IMR-90 (cell line): ENCODE results near the gene VSNL1. TPM values are rescaled to one million over a fixed set of nuclear protein-coding genes. Genes with fewer than 3 reads are reported as not detected.
"Not testable (repeated sequence)": the region's sequence is repeated elsewhere in the genome, so short reads cannot be mapped to it uniquely, and the experiment has no call there.

Source experiments
- ATAC-seq: fragments of 200-7000 bp; cut with Tn5 transposase; 2 replicates; pipeline ENCODE4 v1.9.1; 2020; ENCODE audit warnings: low read depth, mild to moderate bottlenecking, moderate library complexity
- BruUV-seq: library from RNA; stranded (reverse); fragments of 400-500 nt; replicated peaks from 2 replicates; lab custom pipeline; 2021; lab: Mats Ljungman, UMichigan
- CTCF ChIA-PET: fragments of 300-600 bp; formaldehyde crosslinking; extraction: SDS; loops from one replicate; lab custom pipeline; 2021; ENCODE audit warnings: antibody characterized with exemption; lab: Yijun Ruan, JAX
- POLR2A ChIA-PET: fragments of 300-600 bp; sonication (Branson Sonifier 250); formaldehyde crosslinking; loops from one replicate; lab custom pipeline; 2022; ENCODE audit warnings: antibody characterized with exemption; ENCODE audit not compliant: unreplicated experiment; lab: Charles Lee
- DNase-seq: peaks from one replicate; pipeline ENCODE4 v3.0.0; 2013
- H2AFZ ChIP-seq: replicated peaks from 2 replicates; pipeline ENCODE3; 2013; ENCODE audit warnings: low read length, mild to moderate bottlenecking; ENCODE audit not compliant: poor library complexity
- H2AK5ac ChIP-seq: 2 replicates; pipeline ENCODE4 v1.6.1; 2013; ENCODE audit warnings: low read depth, low read length, inconsistent platforms
- H2AK9ac ChIP-seq: replicated peaks from 2 replicates; pipeline ENCODE3; 2013; ENCODE audit warnings: mild to moderate bottlenecking, low read depth, low read length, moderate library complexity; ENCODE audit not compliant: poor library complexity
- H2BK120ac ChIP-seq: 2 replicates; pipeline ENCODE4 v1.6.1; 2013; ENCODE audit warnings: low read depth, low read length, inconsistent platforms
- H2BK15ac ChIP-seq: 3 replicates; pipeline ENCODE4 v1.6.1; 2013; ENCODE audit warnings: low read depth, low read length, inconsistent platforms
- H2BK20ac ChIP-seq: 2 replicates; pipeline ENCODE4 v1.6.1; 2013; ENCODE audit warnings: low read depth, mild to moderate bottlenecking, inconsistent platforms, low read length, moderate library complexity
- H2BK5ac ChIP-seq: 2 replicates; pipeline ENCODE4 v1.6.1; 2013; ENCODE audit warnings: mild to moderate bottlenecking, low read depth, low read length, inconsistent platforms; ENCODE audit not compliant: poor library complexity, severe bottlenecking
- H3K14ac ChIP-seq: replicated peaks from 2 replicates; pipeline ENCODE4 v1.6.1; 2013; ENCODE audit warnings: low read depth, low read length, inconsistent platforms
- H3K18ac ChIP-seq: 2 replicates; pipeline ENCODE4 v1.6.1; 2013; ENCODE audit warnings: low read depth, low read length, control low read depth
- H3K23ac ChIP-seq: 2 replicates; pipeline ENCODE4 v1.6.1; 2013; ENCODE audit warnings: low read depth, low read length, inconsistent platforms
- H3K27ac ChIP-seq: 2 replicates; pipeline ENCODE4 v1.5.1; 2013; ENCODE audit warnings: mild to moderate bottlenecking, control low read depth, low read length; ENCODE audit not compliant: insufficient read depth
- H3K27me3 ChIP-seq: 2 replicates; pipeline ENCODE4 v1.6.1; 2013; ENCODE audit warnings: low read length; ENCODE audit not compliant: control insufficient read depth, insufficient read depth
- H3K36me3 ChIP-seq: 2 replicates; pipeline ENCODE4 v1.6.1; 2013; ENCODE audit warnings: low read length, mixed read lengths; ENCODE audit not compliant: control insufficient read depth, insufficient read depth
- H3K4ac ChIP-seq: 2 replicates; pipeline ENCODE4 v1.6.1; 2013; ENCODE audit warnings: low read depth, low read length, inconsistent platforms
- H3K4me1 ChIP-seq: 2 replicates; pipeline ENCODE4 v1.6.1; 2013; ENCODE audit warnings: low read length, mixed read lengths; ENCODE audit not compliant: control insufficient read depth, insufficient read depth
- H3K4me2 ChIP-seq: 2 replicates; pipeline ENCODE4 v1.6.1; 2013; ENCODE audit warnings: low read depth, mild to moderate bottlenecking, control low read depth, low read length, moderate library complexity
- H3K4me3 ChIP-seq: 2 replicates; pipeline ENCODE4 v1.5.1; 2013; ENCODE audit warnings: low read depth, mild to moderate bottlenecking, control low read depth, low read length, moderate library complexity; ENCODE audit not compliant: insufficient read depth
- H3K56ac ChIP-seq: 2 replicates; pipeline ENCODE4 v1.6.1; 2013; ENCODE audit warnings: low read length, inconsistent platforms; ENCODE audit not compliant: insufficient read depth; ENCODE audit errors: extremely low read depth
- H3K79me1 ChIP-seq, 2 experiments: 2 replicates each; pipeline ENCODE4 v1.6.1; 2013; ENCODE audit warnings: low read length in 2 of 2, inconsistent platforms in 1 of 2, low read depth in 1 of 2
- H3K9ac ChIP-seq: 2 replicates; pipeline ENCODE4 v1.6.1; 2013; ENCODE audit warnings: low read depth, low read length, control low read depth
- H3K9me1 ChIP-seq: 2 replicates; pipeline ENCODE4 v1.6.1; 2013; ENCODE audit warnings: low read length, inconsistent platforms; ENCODE audit not compliant: insufficient read depth
- H3K9me3 ChIP-seq: 2 replicates; pipeline ENCODE4 v1.6.1; 2013; ENCODE audit warnings: low read length; ENCODE audit not compliant: control insufficient read depth, insufficient read depth
- H4K20me1 ChIP-seq: 2 replicates; pipeline ENCODE4 v1.6.1; 2013; ENCODE audit warnings: low read length, inconsistent platforms; ENCODE audit not compliant: insufficient read depth
- H4K5ac ChIP-seq: 2 replicates; pipeline ENCODE4 v1.6.1; 2013; ENCODE audit warnings: mild to moderate bottlenecking, low read depth, low read length, control low read depth
- H4K8ac ChIP-seq, 2 experiments: 2 replicates each; pipeline ENCODE4 v1.6.1; 2013; ENCODE audit warnings: low read depth in 2 of 2, low read length in 2 of 2, control low read depth in 1 of 2, inconsistent platforms in 1 of 2
- H4K91ac ChIP-seq: 2 replicates; pipeline ENCODE4 v1.6.1; 2013; ENCODE audit warnings: low read depth, low read length, inconsistent platforms; ENCODE audit not compliant: insufficient read depth
- BHLHE40 ChIP-seq: fragments of 150-350 bp; IDR thresholded peaks from 2 replicates; pipeline ENCODE4 v1.6.1; 2016; ENCODE audit warnings: mild to moderate bottlenecking, low read depth, low read length
- CHD1 ChIP-seq: IDR thresholded peaks from 2 replicates; pipeline ENCODE4 v1.6.1; 2012; ENCODE audit warnings: low read depth, low read length, improper control_type of control experiment
- CTCF ChIP-seq: conservative IDR thresholded peaks from 2 replicates; pipeline ENCODE4 v1.5.1; 2012; ENCODE audit warnings: mild to moderate bottlenecking, low read depth, low read length, improper control_type of control experiment
- MXI1 ChIP-seq: IDR thresholded peaks from 2 replicates; pipeline ENCODE4 v1.6.1; 2012; ENCODE audit warnings: low read depth, mild to moderate bottlenecking, low read length, moderate library complexity, borderline replicate concordance
- POLR2A ChIP-seq: IDR thresholded peaks from 2 replicates; pipeline ENCODE4 v1.6.1; 2012; ENCODE audit warnings: mild to moderate bottlenecking, low read depth, low read length
- RCOR1 ChIP-seq: IDR thresholded peaks from 2 replicates; pipeline ENCODE4 v1.6.1; 2012; ENCODE audit warnings: mild to moderate bottlenecking, low read length, improper control_type of control experiment; ENCODE audit not compliant: insufficient replicate concordance
- SMC3 ChIP-seq: fragments of 150-350 bp; IDR thresholded peaks from 2 replicates; pipeline ENCODE4 v1.6.1; 2016; ENCODE audit warnings: low read depth, mild to moderate bottlenecking, antibody characterized with exemption, low read length, moderate library complexity
- WGBS, 2 experiments: methylation state at CpG; one replicate each; pipeline versions ENCODE4 v1.1.5 to v1.1.7; 2013; ENCODE audit warnings: missing lambda C conversion rate in 2 of 2; ENCODE audit not compliant: insufficient read length in 1 of 2; ENCODE audit errors: extremely low coverage in 2 of 2; 5-methylcytosine and 5-hydroxymethylcytosine counted together
- dilution Hi-C: fragments of 300-500 bp; cut with HindIII; formaldehyde crosslinking; loops from one replicate; pipeline ENCODE4 v1.14.3; 2018; ENCODE audit warnings: low sequenced_read_pairs; ENCODE audit not compliant: unreplicated experiment
- in situ Hi-C: fragments of 300-500 bp; cut with MboI; formaldehyde crosslinking; loops from 3 replicates; pipeline ENCODE4 v1.14.3; 2019; ENCODE audit warnings: low sequenced_read_pairs, inconsistent platforms, mixed read lengths
- intact Hi-C: fragments of 100-400 bp; cut with micrococcal nuclease; formaldehyde crosslinking; loops from 2 replicates; pipeline ENCODE4 v1.10.0; 2022
- polyA plus RNA-seq, 3 experiments: library from polyadenylated mRNA; depleted of rRNA; stranded (reverse); fragments of >200 nt; gene quantifications; 2 replicates each; pipeline ENCODE4 v1.2.3, GENCODE V29; 2012; ENCODE audit warnings: low replicate concordance in 1 of 3
- total RNA-seq: library from RNA; depleted of rRNA; stranded (reverse); fragments of >200 nt; gene quantifications from 2 replicates; pipeline ENCODE4 v1.2.3, GENCODE V29; 2012

VSNL1 gene
- total and polyA plus RNA-seq, 2 of the 4 experiments (the other 2 are of a cell fraction), result 0.32 to 0.36 TPM

GRCh38 chr2:17558878-17559277, 18.4 kb downstream of the VSNL1 start:
- no peak overlapping the region for H2AK9ac ChIP-seq
- no peak overlapping the region for H2AK5ac ChIP-seq
- no peak overlapping the region for H2AFZ ChIP-seq
- H2BK5ac ChIP-seq, result no peak overlapping the region
- no peaks in the 10 kb centered on the region for H3K79me1 ChIP-seq
- no peak overlapping the region for H3K4me2 ChIP-seq
- no peak overlapping the region for H2BK120ac ChIP-seq
- no peak overlapping the region for H2BK20ac ChIP-seq
- H4K20me1 ChIP-seq, result no peaks in the 10 kb centered on the region
- no peaks in the 10 kb centered on the region for H3K27me3 ChIP-seq
- DNase-seq (no peak), ATAC-seq (no peak)
- H3K4me3 ChIP-seq, result no peak overlapping the region
- no TSS peak for BruUV-seq
- H3K9ac ChIP-seq, result no peak overlapping the region
- H3K23ac ChIP-seq, result no peak overlapping the region
- ChIA-PET POLR2A (no interaction called here), CTCF (no interaction called here)
- dilution Hi-C loops (no loop called here), in situ Hi-C loops (no loop called here), intact Hi-C loops (no loop called here)
- H3K27ac ChIP-seq, result no peak overlapping the region
- H3K56ac ChIP-seq, result no peak overlapping the region
- no peak for TF ChIP-seq MXI1
- TF ChIP-seq CTCF, result no peak
- no peak for TF ChIP-seq POLR2A
- no peak for TF ChIP-seq RCOR1
- TF ChIP-seq BHLHE40, result no peak
- no peak for TF ChIP-seq CHD1
- no peak for TF ChIP-seq SMC3
- H4K5ac ChIP-seq, result no peak overlapping the region
- no peaks in the 10 kb centered on the region for H3K9me1 ChIP-seq
- no CpG with 5 or more reads among the region's 3 CpGs for WGBS, 2 experiments
- H3K18ac ChIP-seq, result no peak overlapping the region
- H3K14ac ChIP-seq, result no peak overlapping the region
- no peak overlapping the region for H4K8ac ChIP-seq
- no peak overlapping the region for H4K91ac ChIP-seq
- H3K9me3 ChIP-seq, result no peaks in the 10 kb centered on the region
- no peaks in the 10 kb centered on the region for H3K4me1 ChIP-seq
- H2BK15ac ChIP-seq, result no peak overlapping the region
- H3K36me3 ChIP-seq, result no peaks in the 10 kb centered on the region
- H3K4ac ChIP-seq, result no peak overlapping the region

GRCh38 chr2:17565726-17566125, 25.2 kb downstream of the VSNL1 start:
- POLR2A ChIA-PET, BruUV-seq, H2AK9ac ChIP-seq, H3K23ac ChIP-seq, H2BK5ac ChIP-seq, dilution Hi-C loops, intact Hi-C loops, H3K4me3 ChIP-seq, ATAC-seq, H3K18ac ChIP-seq, H3K79me1 ChIP-seq, H3K4ac ChIP-seq, H4K20me1 ChIP-seq, H3K36me3 ChIP-seq, H4K5ac ChIP-seq, H2BK20ac ChIP-seq, H2BK120ac ChIP-seq, H3K9ac ChIP-seq, H2AFZ ChIP-seq, H3K9me3 ChIP-seq, H3K4me2 ChIP-seq, H4K91ac ChIP-seq, H4K8ac ChIP-seq, H3K27ac ChIP-seq, H3K14ac ChIP-seq, DNase-seq, in situ Hi-C loops, H3K27me3 ChIP-seq, H3K56ac ChIP-seq, H2AK5ac ChIP-seq, CTCF ChIA-PET, H2BK15ac ChIP-seq, H3K9me1 ChIP-seq, H3K4me1 ChIP-seq: not testable (repeated sequence)
- WGBS, 2 experiments, result no CpG with 5 or more reads among the region's 3 CpGs
